GM19240 (cell line): ENCODE measurements around the gene FDX2.
"Not testable (repeated sequence)": the region's sequence is repeated elsewhere in the genome, so short reads cannot be mapped to it uniquely, and the experiment has no call there.

Source experiments
- DNase-seq: peaks from one replicate; pipeline ENCODE4 v3.0.0; 2011; ENCODE audit warnings: low spot score; ENCODE audit not compliant: insufficient read length

FDX2 gene

DNA sequence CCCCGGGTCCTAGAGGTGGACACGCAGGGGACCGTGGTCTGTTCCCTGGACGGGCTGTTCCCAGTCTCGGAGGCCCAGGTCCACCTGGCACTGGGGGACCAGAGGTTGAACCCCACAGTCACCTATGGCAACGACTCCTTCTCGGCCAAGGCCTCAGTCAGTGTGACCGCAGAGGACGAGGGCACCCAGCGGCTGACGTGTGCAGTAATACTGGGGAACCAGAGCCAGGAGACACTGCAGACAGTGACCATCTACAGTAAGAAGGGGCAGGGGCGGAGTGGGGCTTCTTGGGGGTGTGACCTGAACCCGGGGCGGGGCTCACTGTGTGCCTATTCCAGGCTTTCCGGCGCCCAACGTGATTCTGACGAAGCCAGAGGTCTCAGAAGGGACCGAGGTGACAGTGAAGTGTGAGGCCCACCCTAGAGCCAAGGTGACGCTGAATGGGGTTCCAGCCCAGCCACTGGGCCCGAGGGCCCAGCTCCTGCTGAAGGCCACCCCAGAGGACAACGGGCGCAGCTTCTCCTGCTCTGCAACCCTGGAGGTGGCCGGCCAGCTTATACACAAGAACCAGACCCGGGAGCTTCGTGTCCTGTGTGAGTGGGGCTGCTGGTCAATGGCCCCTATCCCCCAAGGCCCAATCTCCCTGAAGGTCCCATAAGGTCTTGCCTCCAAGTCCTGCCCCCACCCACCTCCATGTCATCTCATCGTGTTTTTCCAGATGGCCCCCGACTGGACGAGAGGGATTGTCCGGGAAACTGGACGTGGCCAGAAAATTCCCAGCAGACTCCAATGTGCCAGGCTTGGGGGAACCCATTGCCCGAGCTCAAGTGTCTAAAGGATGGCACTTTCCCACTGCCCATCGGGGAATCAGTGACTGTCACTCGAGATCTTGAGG, 31.5 kb downstream of the FDX2 start:
- no peak for DNase-seq

DNA sequence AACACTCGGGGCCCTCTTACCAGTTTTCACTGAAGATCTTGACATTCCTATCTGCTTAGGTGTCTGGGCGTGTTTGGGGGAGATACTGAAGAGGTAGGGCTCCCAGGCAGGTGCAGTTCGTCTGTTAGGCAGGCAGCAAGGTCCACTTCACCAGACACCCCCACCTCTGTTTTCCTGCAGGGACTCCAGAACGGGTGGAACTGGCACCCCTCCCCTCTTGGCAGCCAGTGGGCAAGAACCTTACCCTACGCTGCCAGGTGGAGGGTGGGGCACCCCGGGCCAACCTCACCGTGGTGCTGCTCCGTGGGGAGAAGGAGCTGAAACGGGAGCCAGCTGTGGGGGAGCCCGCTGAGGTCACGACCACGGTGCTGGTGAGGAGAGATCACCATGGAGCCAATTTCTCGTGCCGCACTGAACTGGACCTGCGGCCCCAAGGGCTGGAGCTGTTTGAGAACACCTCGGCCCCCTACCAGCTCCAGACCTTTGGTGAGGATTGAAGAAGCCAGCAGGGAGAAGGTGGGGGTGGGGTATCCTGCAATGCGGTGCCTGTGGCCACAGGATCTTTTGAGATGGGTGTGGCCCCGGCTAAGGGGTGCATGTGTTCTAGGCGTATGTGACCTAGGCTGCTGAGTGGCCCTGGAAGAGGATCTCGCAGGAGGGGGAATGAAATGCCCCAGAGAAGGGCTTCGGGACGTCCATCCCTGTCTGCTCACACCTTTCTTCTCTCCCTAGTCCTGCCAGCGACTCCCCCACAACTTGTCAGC, 32.3 kb downstream of the FDX2 start:
- no peak for DNase-seq

DNA sequence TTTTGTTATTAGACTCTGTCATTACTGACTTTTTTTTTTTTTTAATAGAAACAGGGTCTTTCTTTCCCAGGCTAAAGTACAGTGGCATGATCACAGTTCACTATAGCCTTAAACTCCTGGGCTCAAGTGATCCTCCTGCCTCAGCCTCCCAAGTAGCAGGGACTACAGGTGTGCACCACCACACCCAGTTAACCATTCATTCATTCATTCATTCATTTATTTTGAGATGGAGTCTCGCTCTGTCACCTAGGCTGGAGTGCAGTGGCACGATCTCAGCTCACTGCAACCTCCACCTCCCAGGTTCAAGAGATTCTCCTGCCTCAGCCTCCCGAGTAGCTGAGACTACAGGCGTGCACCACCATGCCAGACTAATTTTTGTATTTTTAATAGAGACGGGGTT, 33.8 kb downstream of the FDX2 start:
- DNase-seq: not testable (repeated sequence)

DNA sequence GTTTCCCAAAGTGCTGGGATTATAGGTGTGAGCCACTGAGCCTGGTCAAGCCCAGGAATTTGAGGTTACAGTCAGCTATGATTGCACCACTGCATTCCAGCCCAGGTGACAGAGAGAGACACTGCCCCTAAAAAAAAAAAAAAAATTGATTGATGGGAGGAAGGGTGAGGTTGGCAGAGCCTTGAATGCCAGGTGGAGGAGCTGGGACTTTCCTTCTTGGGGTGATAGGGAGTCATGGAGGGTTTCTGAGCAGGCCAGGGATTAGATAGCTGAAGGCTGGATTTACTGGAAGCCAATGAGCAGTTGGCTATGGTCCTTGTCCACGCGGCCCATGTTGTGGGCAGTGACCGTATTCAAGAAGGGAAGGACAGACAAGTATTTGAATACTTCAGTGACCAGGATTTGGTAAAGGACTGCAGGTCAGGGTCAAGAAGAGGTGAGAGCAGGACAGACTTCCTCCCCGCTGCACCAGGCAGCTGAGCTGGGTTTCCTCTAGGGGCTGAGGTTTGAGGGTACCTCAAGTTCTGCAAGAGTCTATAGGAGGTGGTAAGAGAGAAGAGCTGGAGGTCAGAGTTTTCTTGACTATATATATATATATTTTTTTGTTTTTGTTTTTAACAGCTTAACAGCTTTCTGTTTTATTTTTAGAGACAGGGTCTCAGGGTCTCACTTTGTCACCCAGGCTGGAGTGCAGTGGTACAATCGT, 35.9 kb downstream of the FDX2 start:
- no peak for DNase-seq

- DNase-seq: no peak
These were observed 36.9 kb downstream of the FDX2 start for GRCh38 chr19:10278935-10279334.

- DNase-seq: no peak
These were observed 37.8 kb downstream of the FDX2 start for GRCh38 chr19:10277795-10278589.

GRCh38 chr19:10274589-10274988, 41.2 kb downstream of the FDX2 start:
- DNase-seq: no peak

DNA sequence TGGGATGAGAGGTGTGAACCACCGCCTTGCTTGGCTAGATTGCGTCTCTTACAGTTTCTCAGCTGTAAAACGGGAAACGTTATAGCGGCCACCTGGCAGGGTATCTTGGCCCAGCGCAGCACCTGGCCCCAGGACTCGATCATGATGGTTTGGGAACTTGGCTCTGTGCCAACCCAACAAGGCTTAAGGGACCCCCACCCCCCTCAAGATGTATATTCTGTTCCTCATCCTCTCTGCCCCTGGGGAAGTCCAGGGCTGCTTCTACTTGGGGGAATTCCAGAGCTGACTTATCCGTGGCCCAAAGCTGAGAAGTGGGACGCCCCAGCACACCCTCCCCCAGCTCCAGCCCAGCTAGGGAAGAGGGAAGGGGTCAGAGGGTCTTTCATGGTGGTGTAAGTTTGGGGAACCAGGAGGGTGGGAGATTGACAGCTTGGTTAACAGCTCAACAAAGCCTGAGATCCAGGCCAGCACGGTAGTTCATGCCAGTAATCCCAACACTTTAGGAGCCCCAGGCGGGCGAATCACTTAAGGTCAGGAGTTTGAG, 44.2 kb downstream of the FDX2 start:
- no peak for DNase-seq

DNA sequence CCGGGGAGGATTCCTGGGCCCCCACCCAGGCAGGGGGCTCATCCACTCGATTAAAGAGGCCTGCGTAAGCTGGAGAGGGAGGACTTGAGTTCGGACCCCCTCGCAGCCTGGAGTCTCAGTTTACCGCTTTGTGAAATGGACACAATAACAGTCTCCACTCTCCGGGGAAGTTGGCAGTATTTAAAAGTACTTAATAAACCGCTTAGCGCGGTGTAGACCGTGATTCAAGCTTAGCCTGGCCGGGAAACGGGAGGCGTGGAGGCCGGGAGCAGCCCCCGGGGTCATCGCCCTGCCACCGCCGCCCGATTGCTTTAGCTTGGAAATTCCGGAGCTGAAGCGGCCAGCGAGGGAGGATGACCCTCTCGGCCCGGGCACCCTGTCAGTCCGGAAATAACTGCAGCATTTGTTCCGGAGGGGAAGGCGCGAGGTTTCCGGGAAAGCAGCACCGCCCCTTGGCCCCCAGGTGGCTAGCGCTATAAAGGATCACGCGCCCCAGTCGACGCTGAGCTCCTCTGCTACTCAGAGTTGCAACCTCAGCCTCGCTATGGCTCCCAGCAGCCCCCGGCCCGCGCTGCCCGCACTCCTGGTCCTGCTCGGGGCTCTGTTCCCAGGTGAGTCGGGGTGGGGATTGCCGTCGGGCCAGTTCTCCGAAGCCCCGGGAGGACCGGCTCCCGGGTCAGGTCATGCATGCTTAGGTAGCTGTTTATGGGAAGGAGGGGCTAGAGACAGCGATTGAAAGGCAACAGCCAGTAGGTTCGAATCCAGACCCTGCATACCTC, 45.0 kb downstream of the FDX2 start, which contains the start of gene ICAM1:
Gene ICAM1 (plus strand): TSS at position 505 of the 779 bp plus-strand sequence. CDS start 40 bp downstream, at position 545.
- DNase-seq: no peak

DNA sequence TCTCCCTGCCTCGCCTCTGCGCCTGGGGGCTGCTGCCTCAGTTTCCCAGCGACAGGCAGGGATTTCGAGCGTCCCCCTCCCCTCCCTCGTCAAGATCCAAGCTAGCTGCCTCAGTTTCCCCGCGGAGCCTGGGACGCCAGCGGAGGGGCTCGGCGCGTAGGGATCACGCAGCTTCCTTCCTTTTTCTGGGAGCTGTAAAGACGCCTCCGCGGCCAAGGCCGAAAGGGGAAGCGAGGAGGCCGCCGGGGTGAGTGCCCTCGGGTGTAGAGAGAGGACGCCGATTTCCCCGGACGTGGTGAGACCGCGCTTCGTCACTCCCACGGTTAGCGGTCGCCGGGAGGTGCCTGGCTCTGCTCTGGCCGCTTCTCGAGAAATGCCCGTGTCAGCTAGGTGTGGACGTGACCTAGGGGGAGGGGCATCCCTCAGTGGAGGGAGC, 45.6 kb downstream of the FDX2 start:
- DNase-seq: no peak

DNA sequence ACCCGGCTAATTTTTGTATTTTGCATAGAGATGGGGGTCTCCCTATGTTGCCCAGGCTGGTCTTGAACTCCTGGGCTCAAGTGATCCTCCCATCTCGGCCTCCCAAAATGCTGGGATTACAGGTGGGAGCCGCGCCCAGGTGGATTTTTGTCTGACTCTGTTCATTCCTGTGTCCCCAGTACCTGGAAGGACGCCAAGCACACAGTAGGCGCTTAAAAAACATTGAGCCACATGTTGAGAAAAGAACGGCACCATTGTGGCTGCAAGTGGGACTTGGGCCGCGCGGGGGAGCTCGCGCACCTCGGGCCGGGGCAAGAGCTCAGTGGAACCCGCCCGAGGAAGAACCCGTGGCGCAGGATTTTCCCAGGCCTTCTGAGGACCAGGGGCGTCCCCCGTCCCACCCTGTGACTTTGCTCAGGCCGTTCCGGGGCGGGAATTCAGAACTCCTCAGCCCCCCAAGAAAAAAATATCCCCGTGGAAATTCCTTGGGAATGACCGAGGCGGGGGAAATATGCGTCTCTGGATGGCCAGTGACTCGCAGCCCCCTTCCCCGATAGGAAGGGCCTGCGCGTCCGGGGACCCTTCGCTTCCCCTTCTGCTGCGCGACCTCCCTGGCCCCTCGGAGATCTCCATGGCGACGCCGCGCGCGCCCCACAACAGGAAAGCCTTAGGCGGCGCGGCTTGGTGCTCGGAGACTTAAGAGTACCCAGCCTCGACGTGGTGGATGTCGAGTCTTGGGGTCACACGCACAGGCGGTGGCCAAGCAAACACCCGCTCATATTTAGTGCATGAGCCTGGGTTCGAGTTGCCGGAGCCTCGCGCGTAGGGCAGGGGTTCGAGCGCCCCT, 46.3 kb downstream of the FDX2 start:
- DNase-seq: no peak

DNA sequence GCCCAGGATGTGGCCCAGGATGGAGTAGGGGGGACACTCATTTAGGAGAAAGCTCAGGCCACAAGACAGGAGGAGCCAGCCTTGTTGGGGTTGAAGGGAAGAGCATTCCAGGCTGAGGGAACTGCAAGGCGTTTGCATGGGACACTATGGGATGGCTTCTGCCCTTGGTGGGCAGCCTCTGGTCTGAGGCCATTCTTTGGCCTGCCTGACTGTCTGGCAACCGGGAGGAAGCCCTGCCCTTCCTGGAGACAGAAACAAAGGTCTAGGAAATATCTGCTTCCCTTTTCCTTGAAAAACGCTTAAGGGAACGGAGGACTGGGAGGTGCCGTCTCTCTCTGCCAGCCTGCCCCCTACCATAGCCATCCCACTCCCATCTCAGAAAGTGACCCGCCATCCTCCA, 47.7 kb downstream of the FDX2 start:
- DNase-seq: no peak

- no peak for DNase-seq
These were observed 49.1 kb downstream of the FDX2 start for GRCh38 chr19:10266706-10267105.

DNA sequence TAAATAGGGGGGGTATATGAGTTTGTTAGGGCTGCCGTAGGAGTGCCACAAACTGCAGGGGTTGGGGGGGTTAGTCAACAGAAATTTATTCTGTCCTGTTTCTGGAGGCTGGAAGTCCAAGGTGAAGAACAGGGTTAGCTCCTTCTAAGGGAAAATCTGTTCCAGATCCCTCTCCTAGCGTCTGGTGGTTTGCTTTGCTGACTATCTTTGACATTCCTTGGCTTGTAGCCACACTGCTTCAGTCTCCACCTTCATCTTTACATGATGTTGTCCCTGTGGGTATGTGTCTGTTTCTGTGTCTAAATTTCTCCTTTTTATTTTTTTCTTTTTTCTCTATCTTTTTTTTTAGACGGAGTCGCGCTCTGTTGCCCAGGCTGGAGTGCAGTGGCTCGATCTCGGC, 53.0 kb downstream of the FDX2 start:
- DNase-seq: no peak

DNA sequence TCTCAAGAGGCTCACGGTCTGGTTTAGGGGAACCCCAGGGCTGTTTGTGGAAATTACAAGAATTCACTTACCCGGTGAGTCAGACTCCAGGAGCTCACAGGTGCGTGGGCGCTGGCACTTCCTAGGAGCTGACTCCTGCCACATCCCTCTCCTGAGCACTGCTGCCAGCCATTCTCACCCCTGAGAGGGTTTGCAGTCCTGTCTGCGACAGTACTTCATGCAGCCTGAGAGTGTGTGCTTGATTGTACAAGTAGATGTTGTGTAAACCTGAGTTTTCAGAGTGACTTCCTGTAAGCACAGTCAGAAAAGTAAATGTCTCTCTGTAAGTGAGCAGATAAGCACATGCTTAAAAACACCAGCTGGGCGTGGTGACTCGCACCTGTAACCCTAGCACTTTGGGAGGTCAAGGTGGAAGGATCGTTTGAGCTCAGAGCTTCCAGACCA, 55.7 kb downstream of the FDX2 start:
- no peak for DNase-seq
